Measurements from ENCODE around the gene CCDC9B. TPM values are rescaled to one million over a fixed set of nuclear protein-coding genes. Genes with fewer than 3 reads are reported as not detected.

Gene CCDC9B
- total RNA-seq, 1 donor from 2014 or later = 0.39 TPM

DNA sequence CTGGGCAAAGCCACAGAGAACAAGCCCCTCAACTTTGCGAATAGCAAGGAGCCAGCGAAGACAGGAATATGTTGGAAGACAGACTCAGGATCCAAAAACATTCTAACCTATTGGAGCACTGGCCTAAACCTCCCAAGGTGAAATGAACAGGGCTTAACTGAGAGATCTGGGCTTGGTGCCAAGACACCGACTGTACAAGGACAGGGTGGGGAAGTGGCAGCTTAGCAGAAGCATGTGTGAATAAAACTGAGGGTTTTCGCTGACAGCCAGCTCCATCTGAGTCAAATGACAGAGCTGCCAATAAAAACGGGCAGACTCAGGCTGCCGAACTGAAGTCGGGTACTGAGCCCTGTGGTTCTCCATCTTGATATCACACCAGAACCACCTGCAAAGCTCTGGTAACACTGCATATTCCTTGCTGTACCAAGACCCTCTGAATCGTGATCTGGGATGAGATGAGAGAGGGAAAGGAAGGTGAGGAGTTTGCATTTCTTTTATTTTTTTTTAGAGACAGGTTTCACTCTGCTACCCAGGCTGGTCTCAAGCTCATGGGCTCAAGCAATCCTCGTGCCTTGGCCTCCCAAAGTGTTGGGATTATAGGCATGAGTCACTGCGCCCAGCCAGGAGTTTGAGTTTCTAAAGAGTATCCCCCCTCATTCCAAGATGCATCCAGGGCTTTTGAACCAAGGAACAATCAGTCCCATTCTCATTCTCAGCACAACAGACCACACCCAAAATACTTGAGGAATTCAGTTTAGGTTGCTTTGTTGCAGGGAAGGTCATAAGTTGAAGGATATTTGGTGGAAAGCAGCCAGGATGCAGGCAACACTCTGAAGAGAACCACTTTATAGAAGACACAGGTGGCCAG lies 27.0 kb downstream of the CCDC9B start:
- intact Hi-C loops (cut with micrococcal nuclease) = no loop called here

DNA sequence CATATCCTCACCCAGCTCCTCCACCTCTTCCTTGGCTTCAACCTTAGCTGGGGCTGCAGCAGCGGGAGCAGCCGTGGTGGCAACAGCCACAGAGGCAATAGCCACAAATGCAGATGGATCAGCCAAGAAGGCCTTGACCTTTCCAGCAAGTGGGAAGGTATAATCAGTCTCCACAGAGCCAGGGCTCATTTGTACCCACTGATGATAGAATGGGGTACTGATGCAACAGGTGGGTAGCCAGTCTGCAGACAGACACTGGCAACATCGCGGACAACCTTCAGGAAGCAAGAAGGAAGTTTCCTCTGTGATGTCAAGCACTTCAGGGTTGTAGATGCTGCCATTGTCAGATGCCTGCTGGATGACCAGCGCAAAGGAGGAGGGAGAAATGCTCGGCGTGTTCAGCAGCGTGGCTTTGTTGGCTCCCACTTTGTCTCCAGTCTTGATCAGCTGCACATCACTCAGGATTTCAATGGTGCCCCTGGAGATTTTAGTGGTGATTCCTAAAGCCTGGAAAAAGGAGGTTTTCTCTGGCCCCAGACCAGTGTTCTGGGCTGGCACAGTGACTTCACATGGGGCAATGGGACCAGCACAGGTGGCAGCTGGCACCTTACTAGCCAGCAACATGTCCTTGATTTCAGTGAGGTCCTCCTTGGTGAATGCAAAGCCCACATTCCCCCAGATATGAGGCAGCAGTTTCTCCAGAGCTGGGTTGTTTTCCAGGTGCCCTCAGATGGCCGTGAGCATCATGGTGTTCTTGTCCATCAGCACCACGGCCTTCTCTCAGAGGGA lies 28.2 kb downstream of the CCDC9B start:
- intact Hi-C loops (cut with micrococcal nuclease) = no loop called here

DNA sequence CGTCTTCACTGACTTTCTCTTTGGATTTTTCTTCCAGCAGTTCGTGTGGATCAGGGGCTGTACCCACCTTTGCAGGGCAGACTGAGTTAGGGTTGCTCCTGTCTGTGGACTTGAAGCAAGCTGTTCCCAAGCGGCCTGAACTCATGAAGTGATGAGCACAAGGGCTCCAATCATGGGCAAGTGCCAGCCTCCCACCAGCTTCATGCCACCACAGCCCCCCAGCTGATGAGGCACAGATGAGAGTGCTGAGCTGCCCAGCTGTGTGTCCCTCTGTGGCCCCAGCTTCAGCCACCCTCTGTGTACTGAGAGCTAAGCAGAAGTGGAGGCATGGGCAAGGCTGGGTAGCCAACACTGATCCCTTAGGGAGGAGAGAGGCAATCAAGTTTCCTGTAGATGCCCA lies 29.7 kb downstream of the CCDC9B start:
- intact Hi-C loops (cut with micrococcal nuclease) = loop anchor here (1.0 kb wide), 1 partner anchor 32 kb away; no protein-coding TSS in a partner anchor

DNA sequence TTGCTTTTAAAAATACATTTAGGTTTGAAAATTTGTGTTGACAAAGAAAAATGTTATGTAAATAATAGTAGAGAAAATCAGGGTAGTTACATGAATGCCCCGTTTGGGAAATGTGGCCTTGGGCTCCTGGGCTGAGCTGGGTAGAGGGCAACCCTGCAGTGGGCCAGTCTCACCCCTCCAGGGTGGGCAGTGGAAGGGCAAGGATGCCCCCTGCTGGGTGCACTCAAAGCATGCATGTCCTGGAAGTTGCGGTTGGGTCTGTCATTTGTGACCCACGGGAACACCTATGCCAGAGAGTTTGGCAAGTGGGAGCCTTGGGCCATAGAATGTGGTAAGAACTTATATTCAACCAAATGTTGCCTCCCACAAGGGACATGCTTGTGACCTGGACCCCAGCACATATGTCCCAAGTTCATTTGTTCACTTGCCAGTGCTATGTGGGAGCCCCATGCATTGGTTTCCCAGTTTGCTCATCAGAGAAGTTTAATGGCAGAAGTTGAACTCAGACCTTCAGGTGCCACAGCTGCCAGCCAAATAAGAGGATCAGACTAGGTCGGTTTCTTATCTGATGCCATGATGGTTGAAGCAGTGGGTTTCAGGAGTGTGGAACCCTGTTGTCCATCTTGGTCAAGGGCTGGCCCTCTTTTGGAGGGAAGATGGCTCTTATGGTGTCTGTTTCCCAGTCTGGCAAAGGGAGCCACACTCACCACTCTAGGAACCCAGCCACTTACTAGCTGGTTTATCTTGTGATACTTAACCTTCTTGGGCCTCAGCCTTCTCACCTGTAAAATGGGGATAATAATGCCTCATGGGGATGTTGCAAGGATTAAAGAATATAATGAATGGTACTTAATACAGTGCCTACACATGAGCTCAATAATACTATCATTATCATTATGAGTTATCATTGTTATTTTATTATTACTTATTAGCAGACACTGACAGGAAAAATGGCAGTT lies 30.5 kb downstream of the CCDC9B start:
- intact Hi-C loops (cut with micrococcal nuclease) = loop anchor here (1.0 kb wide), 1 partner anchor 31 kb away; no protein-coding TSS in a partner anchor

DNA sequence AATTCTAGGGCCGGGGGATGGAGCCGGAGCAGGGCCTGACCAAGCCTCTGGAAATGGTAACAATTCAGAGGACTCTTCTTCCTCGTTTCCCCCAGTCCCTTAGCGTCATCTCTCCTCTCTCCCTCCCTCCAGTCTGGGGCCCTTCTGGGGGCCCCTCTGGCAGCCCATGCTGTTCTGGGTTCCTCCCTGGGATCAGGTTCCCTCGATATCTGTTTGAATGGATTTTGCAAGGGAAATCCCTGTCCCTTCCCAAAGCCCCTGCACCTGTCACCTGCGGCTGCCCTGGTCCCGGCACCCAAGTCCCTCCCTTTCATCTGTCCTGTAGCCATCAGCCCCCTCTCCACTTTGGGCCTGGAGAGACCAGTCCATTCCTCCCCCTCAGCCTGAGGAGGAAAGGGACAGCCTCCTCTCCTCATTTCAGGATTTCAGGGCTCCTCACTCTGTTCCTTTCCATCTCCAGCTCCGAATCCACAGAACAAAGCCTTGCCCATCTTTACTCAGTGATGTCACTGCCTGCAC lies 31.3 kb downstream of the CCDC9B start:
- intact Hi-C loops (cut with micrococcal nuclease) = loop anchor here (5.0 kb wide), 2 partner anchors 73 to 377 kb away; partner anchors contain the start of genes EIF2AK4 and KNSTRN

DNA sequence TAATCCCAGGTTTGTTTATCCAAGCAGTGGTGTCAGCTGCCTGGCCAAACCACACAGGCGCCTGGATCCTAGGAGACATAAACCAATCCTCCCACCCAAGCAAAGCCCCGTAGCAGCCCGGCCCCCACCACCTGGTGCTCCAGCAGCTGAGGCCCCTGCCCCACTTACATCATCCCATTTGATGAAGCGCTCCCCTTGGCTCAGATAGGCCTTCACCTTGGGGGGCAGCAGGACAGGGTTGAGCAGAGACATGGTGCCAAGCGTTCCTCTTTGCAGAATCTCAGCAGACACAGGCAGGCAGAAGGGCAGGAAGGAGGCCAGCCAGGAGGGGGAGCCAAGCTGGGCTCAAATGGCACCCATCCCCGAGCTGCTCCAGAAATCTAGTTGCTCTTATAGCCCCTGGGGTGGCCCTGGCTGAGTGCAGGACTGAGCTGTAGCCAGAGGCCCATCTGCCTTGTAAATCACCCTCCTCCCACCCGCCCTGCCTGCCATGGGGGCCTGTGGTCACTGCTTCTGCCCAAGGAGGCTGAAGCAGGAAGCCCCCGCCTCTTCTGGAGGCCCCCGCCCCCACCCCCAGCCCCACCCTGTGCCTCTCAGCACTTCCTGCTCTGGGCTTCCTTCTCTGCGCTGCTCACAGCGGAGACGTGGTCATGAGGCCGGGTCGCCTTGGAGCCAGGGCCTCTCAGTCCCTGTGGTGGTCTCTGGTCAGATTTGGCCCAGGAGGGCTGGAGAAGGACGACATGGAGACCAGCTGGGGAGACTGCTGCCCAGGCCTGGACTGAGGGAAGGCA lies 33.1 kb downstream of the CCDC9B start, which contains the start of gene PLCB2:
PLCB2 (minus strand) TSS at position 515 of the 791 bp plus-strand sequence; CDS start at position 252, 263 bp downstream.
- intact Hi-C loops (cut with micrococcal nuclease) = loop anchor here (1.0 to 5.0 kb wide), 7 partner anchors 14 to 375 kb away; partner anchors contain the start of genes EIF2AK4 and KNSTRN

DNA sequence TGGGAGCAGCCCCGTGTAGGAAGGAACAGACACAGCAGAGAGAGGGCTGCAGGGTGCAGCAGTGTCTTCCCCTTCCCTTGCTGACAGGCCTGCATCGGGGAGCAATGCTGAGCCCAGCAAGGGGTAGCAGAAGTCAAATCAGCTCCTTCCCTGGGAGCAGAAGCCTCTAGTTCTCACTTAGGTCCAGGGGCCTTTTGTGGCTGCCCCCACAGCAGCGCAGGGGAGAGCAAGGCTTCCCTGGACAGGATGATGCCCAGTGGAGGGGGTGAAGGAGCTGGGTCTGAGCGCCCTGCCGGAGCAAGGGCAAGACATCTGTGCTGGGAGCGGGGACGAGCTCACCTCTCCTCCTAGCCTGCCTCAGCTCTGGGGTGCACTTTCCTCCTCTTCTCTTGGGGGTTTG lies 33.8 kb downstream of the CCDC9B start:
- intact Hi-C loops (cut with micrococcal nuclease) = loop anchor here (1.0 to 5.0 kb wide), 7 partner anchors 14 to 375 kb away; partner anchors contain the start of genes EIF2AK4 and KNSTRN

DNA sequence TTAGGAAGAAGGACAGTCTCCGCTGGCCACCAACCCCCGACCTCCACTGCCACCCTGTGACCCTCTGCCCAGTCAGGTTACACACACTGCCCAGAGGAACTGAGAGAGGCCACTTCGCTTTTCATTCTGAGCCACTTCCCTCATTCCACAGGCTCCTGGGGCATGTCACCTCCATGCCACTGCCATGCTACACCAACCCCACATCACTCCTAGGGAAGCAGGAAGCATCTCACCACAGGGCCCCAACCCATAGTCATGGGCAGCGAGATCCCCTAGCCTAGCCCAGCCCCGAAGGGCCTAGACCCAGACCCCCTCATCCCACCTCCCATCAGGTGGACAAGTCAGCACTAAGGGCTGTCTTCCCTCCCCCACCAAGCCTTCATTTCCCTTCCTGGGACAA lies 34.4 kb downstream of the CCDC9B start:
- intact Hi-C loops (cut with micrococcal nuclease) = loop anchor here (2.0 to 5.0 kb wide), 3 partner anchors 76 to 374 kb away; partner anchors contain the start of genes EIF2AK4 and KNSTRN

DNA sequence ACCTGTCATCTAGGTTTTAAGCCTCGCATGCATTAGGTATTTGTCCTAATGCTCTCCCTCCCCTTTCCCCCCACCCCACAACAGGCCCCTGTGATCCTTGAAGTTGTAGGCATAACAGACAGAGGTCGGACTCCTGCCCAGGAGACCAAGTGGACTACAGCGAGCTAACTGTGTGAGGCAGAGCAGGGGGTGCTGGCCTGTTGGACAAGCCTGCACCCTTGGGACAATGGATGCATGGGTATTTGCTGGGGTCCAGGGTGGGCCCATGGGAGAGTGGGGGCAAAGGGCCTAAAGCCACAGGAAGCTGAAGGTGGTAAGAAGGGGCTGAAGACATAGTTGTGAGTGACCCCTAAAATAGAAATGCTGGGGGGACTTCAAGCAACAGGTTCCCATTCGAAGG lies 35.5 kb downstream of the CCDC9B start:
- intact Hi-C loops (cut with micrococcal nuclease) = loop anchor here (5.0 kb wide), 2 partner anchors 77 to 373 kb away; partner anchors contain the start of genes EIF2AK4 and KNSTRN

DNA sequence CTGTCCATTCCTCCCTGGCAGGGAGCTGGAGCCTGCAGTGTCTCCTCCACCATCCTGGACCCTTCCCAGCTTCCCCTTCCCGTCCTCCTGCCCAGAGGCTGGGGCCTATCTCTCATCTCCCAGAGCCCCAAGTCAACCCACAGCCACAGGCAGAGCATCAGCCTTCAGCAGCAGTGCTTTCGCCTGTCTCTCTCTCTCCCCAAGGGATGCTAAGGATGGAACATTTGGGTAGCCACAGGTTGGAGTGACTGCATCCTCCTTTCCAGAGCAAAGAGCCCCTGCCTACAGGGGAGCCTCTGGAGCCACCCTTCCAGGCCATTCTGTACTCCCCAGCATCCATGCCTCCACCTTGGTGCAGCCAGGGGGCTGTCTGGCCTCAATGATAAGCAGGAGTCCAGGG lies 37.2 kb downstream of the CCDC9B start:
- intact Hi-C loops (cut with micrococcal nuclease) = no loop called here

DNA sequence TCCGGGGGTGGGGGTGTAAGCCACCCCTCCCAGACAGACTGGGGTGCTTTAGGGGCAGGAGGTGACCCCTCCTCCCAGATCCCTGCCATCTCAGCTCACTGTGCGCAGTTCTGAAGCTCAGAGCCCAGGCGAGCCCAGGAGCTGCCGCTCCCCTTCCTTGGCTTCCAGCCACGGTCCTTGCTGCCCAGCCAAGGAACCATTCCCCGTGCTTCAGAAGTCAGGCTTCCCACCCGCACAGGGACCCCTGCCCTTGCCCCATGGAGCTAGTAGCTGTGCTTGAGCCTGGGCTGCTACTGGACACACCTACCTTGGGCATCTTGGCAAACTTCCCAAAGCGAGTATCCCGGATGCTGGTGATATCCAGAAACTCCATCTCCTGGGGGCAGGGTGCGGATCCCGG lies 37.8 kb downstream of the CCDC9B start:
- intact Hi-C loops (cut with micrococcal nuclease) = no loop called here

DNA sequence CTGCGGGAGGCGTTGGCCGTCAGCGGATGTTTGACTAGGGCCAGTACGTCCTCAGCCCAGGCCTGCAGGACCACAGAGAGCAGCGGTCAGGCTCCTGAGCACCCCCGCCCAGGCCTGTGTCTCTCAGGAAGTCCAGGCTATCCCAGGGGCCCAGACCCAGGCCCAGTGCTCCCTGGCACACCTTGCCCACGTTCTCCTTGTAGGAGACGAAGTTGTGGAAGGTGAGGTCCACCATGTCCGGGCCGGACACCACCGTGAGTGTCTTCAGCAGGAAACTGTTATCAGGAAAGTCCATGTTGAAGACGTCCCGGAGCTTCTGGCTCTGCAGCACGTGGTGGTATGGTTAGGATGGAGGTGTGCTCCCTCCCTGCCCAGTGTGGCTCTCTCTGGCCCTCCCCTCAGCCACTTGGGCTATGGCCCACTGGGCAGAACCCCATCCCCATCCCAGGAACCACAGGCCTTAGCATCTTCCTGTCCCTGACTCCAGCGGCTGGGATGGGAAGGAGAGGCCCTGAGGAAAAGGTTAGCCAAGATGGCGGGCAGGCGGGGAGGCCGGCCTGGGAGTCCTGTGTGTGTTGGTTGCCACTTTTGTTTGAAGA lies 38.4 kb downstream of the CCDC9B start:
- intact Hi-C loops (cut with micrococcal nuclease) = no loop called here

DNA sequence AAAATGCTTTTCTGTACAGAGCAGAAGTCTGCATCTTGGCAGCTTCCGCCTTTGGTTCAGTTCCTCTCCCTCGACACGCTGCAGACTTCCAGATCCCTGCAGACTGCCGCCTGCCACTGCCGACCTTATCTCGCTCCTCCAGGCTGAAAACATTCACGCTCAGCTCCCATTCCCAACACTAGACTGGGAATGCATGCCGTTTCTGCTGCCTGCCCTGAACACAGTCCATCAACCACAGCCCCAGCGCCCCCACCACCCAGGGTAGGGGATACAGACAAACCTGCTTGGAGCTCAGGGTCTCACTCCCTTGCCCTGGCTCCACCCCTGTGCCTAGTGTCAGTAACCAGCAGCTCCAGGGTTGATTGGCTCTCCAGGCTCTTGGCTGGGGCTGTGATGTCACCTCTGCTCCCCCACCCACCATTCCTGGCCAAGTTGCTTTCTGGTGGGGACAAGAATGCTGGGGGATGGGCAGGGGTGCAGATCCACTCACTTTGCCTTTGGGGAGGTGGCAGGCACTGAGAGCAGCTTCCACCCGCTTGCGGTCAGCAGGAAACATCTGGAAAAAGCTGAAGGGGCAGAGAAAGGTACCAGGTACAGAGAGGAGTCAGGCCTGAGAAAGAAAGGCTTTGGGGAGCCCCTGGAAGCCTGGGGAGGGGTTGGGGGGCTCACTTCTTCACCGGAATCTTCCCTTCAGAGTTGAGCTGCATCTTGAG lies 39.1 kb downstream of the CCDC9B start:
- intact Hi-C loops (cut with micrococcal nuclease) = no loop called here

DNA sequence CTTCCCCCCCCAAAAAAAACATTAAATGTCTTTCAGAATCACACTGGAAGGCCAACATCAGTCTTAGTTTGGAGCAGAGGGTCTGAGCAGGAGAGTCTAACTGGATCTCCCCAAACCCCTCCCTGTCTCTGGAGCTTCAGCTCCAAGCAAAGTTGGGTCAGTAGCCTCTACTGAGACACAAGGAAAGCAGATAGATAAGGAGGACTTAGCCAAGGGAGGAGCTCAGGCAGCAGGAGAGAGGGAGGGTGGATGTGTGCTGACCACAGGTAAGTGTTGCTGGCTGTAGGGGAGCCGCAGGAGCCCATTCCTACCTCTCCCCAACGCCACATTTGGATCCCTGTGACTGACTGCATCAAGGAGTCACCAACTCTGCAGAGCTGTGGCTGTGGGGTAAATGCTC lies 40.0 kb downstream of the CCDC9B start:
- intact Hi-C loops (cut with micrococcal nuclease) = no loop called here

DNA sequence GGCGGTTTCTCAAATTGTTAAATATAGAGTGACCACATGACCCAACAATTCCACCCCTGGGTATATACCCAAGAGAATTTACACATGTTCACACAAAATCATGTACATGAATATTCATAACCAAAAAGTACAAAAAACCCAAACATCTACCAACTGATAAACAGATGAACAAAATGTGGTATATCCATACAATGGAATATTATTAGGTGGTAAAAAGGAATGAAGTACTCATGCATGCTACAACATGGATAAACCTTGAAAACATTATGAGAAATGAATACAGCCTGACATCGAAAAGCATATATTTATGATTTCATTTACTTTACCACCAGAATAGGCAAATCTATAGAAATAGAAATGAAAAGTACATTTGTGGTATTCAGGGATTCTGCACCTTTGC lies 40.4 kb downstream of the CCDC9B start:
- intact Hi-C loops (cut with micrococcal nuclease) = no loop called here

DNA sequence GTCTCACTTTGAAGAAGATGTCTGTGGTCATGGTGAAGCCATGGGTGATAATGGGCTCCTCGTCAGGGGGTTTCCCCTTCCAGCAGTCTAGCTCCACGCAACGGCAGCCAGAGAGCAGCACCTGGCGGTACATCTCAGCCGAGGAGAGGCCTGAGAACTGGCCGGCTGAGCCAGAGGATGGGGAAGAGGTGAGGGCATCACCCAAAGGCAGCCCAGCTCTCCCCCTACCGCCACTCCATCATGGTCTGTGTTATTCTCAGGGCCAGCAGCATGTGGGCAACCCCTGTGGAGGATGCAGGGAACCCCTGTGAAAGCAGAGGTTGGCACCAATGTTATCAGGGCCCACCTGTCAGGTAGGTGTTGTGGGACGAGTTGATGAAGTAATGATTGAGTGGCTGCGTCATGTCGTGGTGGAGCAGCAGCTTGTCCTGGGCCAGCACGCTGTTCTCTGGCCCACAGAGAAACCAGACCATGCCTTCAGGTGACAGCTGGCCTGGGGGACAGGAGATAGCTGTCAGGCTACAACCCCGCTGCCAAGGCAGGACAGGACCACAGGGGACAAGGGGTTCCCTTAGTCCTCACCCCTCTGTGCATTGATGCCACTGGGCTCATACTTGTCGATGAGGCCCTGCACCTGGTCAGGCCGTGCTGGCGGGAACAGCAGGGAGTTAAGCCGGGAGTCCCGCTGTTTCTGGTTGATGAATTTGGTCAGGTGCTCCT lies 42.4 kb downstream of the CCDC9B start:
- intact Hi-C loops (cut with micrococcal nuclease) = no loop called here

DNA sequence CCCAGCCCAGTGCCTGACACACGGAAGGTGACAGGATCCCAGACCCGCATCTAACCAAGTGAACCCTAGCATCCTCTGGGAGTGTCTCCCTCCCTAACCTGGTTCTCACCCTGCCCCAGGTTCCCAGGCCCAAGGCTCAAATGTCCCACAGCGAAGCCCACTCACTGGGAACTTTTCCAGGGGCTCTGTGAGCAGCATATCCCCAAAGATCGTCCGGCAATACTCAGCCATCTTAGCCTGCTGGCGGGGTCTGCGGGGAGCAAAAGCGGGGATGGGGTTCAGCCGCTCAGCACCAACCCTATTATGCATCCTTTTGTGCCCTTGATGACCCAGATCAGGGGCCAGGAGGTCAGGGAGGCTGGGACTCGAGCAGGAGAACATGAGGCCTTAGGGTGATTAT lies 43.4 kb downstream of the CCDC9B start:
- intact Hi-C loops (cut with micrococcal nuclease) = no loop called here

Measured in T-helper 1 cell treated with Interleukin-12 subunit alpha and Interleukin-12 subunit beta and Interleukin-4 antibody, amounts not matched to agents 30 ng/mL and 1 ng/mL, for 36 hours (primary cell).